ENCODE data around the gene ZKSCAN1. TPM values are rescaled to one million over a fixed set of nuclear protein-coding genes. Genes with fewer than 3 reads are reported as not detected.

The ZKSCAN1 gene
- total and polyA plus RNA-seq, 7 donors: 8.4 to 32.7 (median 27.8) TPM

DNA sequence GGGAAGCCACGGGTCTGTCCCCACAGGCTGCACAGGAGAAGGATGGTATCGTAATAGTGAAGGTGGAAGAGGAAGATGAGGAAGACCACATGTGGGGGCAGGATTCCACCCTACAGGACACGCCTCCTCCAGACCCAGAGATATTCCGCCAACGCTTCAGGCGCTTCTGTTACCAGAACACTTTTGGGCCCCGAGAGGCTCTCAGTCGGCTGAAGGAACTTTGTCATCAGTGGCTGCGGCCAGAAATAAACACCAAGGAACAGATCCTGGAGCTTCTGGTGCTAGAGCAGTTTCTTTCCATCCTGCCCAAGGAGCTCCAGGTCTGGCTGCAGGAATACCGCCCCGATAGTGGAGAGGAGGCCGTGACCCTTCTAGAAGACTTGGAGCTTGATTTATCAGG lies 8.1 kb downstream of the ZKSCAN1 start:
- intact Hi-C loops (cut with DNase I): no loop called here
- peaks cover 18 to 68% (median 34%) of the 10 kb centered on the region in 4 donors for H3K36me3 ChIP-seq
- no peaks in the 10 kb centered on the region for H3K9me3 ChIP-seq
- no peak for DNase-seq
- 75 to 89% methylated on average over 12 of the region's 12 CpGs for WGBS, 2 donors
- TF ChIP-seq, protein P1, sequence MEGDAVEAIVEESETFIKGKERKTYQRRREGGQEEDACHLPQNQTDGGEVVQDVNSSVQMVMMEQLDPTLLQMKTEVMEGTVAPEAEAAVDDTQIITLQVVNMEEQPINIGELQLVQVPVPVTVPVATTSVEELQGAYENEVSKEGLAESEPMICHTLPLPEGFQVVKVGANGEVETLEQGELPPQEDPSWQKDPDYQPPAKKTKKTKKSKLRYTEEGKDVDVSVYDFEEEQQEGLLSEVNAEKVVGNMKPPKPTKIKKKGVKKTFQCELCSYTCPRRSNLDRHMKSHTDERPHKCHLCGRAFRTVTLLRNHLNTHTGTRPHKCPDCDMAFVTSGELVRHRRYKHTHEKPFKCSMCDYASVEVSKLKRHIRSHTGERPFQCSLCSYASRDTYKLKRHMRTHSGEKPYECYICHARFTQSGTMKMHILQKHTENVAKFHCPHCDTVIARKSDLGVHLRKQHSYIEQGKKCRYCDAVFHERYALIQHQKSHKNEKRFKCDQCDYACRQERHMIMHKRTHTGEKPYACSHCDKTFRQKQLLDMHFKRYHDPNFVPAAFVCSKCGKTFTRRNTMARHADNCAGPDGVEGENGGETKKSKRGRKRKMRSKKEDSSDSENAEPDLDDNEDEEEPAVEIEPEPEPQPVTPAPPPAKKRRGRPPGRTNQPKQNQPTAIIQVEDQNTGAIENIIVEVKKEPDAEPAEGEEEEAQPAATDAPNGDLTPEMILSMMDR (IDR thresholded peaks at IDR 0.05): no peak
- no peak for TF ChIP-seq POLR2AphosphoS5 (IDR thresholded peaks at IDR 0.05)
- TF ChIP-seq POLR2A (IDR thresholded peaks at IDR 0.05): no peak
- TF ChIP-seq EP300 (IDR thresholded peaks at IDR 0.05): no peak
- H3K27ac ChIP-seq: no peak overlapping the region
- H3K27me3 ChIP-seq: no peaks in the 10 kb centered on the region
- peaks cover 0 to 29% (median 20%) of the 10 kb centered on the region in 4 donors for H3K4me1 ChIP-seq
- no peak overlapping the region for H3K4me3 ChIP-seq

DNA sequence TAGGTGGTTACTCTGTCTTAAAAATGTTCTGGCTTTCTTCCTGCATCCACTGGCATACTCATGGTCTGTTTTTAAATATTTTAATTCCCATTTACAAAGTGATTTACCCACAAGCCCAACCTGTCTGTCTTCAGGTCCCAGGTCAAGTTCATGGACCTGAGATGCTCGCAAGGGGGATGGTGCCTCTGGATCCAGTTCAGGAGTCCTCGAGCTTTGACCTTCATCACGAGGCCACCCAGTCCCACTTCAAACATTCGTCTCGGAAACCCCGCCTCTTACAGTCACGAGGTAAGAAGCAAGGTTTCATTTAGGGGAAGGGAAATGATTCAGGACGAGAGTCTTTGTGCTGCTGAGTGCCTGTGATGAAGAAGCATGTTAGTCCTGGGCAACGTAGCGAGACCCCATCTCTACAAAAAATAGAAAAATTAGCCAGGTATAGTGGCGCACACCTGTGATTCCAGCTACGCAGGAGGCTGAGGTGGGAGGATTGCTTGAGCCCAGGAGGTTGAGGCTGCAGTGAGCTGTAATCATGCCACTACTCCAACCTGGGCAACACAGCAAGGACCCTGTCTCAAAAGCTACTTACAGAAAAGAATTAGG lies 8.7 kb downstream of the ZKSCAN1 start:
- intact Hi-C loops (cut with DNase I): no loop called here

DNA sequence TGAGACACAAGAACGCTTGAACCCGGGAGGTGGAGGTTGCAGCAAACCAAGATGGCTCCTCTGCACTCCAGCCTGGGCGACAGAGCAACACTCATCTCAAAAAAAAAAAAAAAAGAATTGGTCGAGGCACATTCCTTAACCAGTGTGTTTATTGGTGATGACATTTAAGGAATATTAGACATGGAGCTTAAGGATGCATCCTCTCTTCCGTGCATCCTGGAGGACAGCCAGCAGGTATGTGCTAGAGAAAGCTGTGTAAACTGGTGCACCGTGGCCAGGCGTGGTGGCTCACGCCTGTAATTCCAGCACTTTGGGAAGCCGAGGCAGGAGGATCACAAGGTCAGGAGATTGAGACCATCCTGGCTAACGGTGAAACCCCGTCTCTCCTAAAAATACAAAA lies 11.8 kb downstream of the ZKSCAN1 start:
- no peak for DNase-seq
- Histone ChIP-seq H3K4me3 (no peak overlapping the region), H3K27me3 (no peaks in the 10 kb centered on the region), H3K27ac (no peak overlapping the region), H3K36me3 (peaks cover 21 to 94% (median 51%) of the 10 kb centered on the region in 4 donors), H3K4me1 (no peaks in the 10 kb centered on the region), H3K9me3 (no peaks in the 10 kb centered on the region)
- TF ChIP-seq POLR2A (IDR thresholded peaks at IDR 0.05) (no peak), POLR2AphosphoS5 (IDR thresholded peaks at IDR 0.05) (no peak), EP300 (IDR thresholded peaks at IDR 0.05) (no peak)
- TF ChIP-seq, protein P1 (IDR thresholded peaks at IDR 0.05): no peak
- intact Hi-C loops (cut with DNase I): no loop called here
- WGBS, 2 donors: 81 to 96% methylated on average over 11 of the region's 11 CpGs

More for the DNA sequence above, 8.7 kb downstream of the ZKSCAN1 start:
- Histone ChIP-seq H3K27ac (no peak overlapping the region), H3K4me3 (no peak overlapping the region), H3K9me3 (no peaks in the 10 kb centered on the region), H3K27me3 (no peaks in the 10 kb centered on the region), H3K36me3 (peaks cover 18 to 69% (median 34%) of the 10 kb centered on the region in 4 donors), H3K4me1 (peaks cover 0 to 23% (median 15%) of the 10 kb centered on the region in 4 donors)
- 58 to 82% methylated on average over 12 of the region's 12 CpGs for WGBS, 2 donors
- no peak for DNase-seq
- no peak for TF ChIP-seq EP300 (IDR thresholded peaks at IDR 0.05)

DNA sequence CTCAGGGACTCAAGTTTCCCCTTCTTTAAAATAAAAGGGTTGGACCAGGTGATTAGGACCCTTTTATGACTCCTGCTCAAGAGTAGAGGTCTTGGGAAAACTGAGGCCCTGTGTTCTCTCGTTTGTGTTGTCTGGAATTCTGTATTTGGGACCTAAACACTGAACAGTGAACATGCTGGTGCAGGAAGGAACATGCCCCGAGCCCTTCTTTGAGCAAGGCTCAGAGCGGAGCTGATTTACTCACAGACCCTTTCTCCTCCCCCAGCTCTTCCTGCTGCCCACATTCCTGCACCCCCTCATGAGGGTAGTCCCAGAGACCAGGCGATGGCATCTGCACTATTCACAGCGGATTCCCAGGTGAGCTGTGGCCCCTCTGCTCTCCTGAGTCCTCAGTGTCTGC lies 14.2 kb downstream of the ZKSCAN1 start:
- 89 to 95% methylated on average over 5 of the region's 5 CpGs for WGBS, 2 donors
- peaks cover 0 to 2% (median 0%) of the 10 kb centered on the region in 4 donors for H3K4me1 ChIP-seq
- H3K27me3 ChIP-seq: no peaks in the 10 kb centered on the region
- H3K36me3 ChIP-seq: peaks cover 4 to 94% (median 52%) of the 10 kb centered on the region in 4 donors
- no peak for DNase-seq
- H3K27ac ChIP-seq: no peak overlapping the region
- TF ChIP-seq EP300 (IDR thresholded peaks at IDR 0.05) (no peak), POLR2AphosphoS5 (IDR thresholded peaks at IDR 0.05) (no peak), POLR2A (IDR thresholded peaks at IDR 0.05) (no peak)
- TF ChIP-seq, protein P1 (IDR thresholded peaks at IDR 0.05): no peak
- H3K4me3 ChIP-seq: no peak overlapping the region
- no peaks in the 10 kb centered on the region for H3K9me3 ChIP-seq
- intact Hi-C loops (cut with DNase I): no loop called here

DNA sequence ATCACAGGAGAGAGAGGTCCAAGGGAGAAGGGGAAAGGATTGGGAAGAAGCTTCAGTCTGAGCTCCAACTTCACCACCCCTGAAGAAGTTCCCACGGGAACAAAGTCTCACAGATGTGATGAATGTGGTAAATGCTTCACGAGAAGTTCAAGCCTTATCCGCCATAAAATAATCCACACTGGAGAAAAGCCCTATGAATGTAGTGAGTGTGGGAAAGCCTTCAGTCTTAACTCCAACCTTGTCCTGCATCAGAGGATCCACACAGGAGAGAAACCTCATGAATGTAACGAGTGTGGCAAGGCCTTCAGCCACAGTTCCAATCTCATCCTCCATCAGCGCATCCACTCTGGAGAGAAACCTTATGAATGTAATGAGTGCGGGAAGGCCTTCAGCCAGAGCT lies 18.1 kb downstream of the ZKSCAN1 start:
- WGBS, 2 donors: 93 to 97% methylated on average over 6 of the region's 6 CpGs
- peaks cover 8 to 78% (median 37%) of the 10 kb centered on the region in 4 donors for H3K36me3 ChIP-seq
- no peak overlapping the region for H3K4me3 ChIP-seq
- TF ChIP-seq, protein P1 (IDR thresholded peaks at IDR 0.05): no peak
- TF ChIP-seq POLR2AphosphoS5 (IDR thresholded peaks at IDR 0.05) (no peak), POLR2A (IDR thresholded peaks at IDR 0.05) (no peak), EP300 (IDR thresholded peaks at IDR 0.05) (no peak)
- H3K27me3 ChIP-seq: no peaks in the 10 kb centered on the region
- no peak for DNase-seq
- no peak overlapping the region for H3K27ac ChIP-seq
- H3K4me1 ChIP-seq: peaks cover 0 to 14% (median 0%) of the 10 kb centered on the region in 4 donors
- no peaks in the 10 kb centered on the region for H3K9me3 ChIP-seq
- intact Hi-C loops (cut with DNase I): no loop called here
